Upper lobe of right lung (tissue), 1 donor: Measurements from ENCODE around the gene CMTR1. TPM values are rescaled to one million over a fixed set of nuclear protein-coding genes. Genes with fewer than 3 reads are reported as not detected.

Source experiments
- ATAC-seq: fragments of 200-7000 bp; cut with Tn5 transposase; one replicate; pipeline ENCODE4 v1.9.1; 2020; ENCODE audit warnings: mild to moderate bottlenecking, moderate library complexity
- DNase-seq: peaks from one replicate; pipeline ENCODE4 v3.0.0-alpha.2; 2020
- H3K27ac ChIP-seq: fragments of 200-600 bp; one replicate; pipeline ENCODE4 v1.8.0; 2022
- H3K27me3 ChIP-seq: fragments of 200-600 bp; one replicate; pipeline ENCODE4 v1.8.0; 2022; ENCODE audit warnings: mild to moderate bottlenecking
- H3K36me3 ChIP-seq: fragments of 200-600 bp; one replicate; pipeline ENCODE4 v1.8.0; 2022
- H3K4me1 ChIP-seq: fragments of 200-600 bp; one replicate; pipeline ENCODE4 v1.8.0; 2022
- H3K4me3 ChIP-seq: fragments of 200-600 bp; one replicate; pipeline ENCODE4 v1.8.0; 2022; ENCODE audit warnings: mild to moderate bottlenecking
- H3K9me3 ChIP-seq: fragments of 200-600 bp; one replicate; pipeline ENCODE4 v1.8.0; 2022
- intact Hi-C: fragments of 100-400 bp; cut with DNase I; formaldehyde crosslinking; loops from one replicate; pipeline ENCODE4 v1.11.0; 2022
- total RNA-seq: library from RNA; stranded (reverse); fragmentation: NEBNext Ultra II Directional; extraction: Animal tissue kit (Norgen Biotek cat#: 25700); gene quantifications from one replicate; pipeline ENCODE4 v1.2.1, GENCODE V29; 2021
- TF ChIP-seq, protein P1 (sequence below): fragments of 200-600 bp; IDR thresholded peaks from one replicate; pipeline ENCODE4 v1.8.0; 2022; ENCODE audit warnings: antibody characterized with exemption
- donor health status: DM: no; HTN: yes; CAD: no; lungs with severe emphysema.

Gene CMTR1
- total RNA-seq, 1 donor from 2014 or later, result 42.2 TPM

DNA sequence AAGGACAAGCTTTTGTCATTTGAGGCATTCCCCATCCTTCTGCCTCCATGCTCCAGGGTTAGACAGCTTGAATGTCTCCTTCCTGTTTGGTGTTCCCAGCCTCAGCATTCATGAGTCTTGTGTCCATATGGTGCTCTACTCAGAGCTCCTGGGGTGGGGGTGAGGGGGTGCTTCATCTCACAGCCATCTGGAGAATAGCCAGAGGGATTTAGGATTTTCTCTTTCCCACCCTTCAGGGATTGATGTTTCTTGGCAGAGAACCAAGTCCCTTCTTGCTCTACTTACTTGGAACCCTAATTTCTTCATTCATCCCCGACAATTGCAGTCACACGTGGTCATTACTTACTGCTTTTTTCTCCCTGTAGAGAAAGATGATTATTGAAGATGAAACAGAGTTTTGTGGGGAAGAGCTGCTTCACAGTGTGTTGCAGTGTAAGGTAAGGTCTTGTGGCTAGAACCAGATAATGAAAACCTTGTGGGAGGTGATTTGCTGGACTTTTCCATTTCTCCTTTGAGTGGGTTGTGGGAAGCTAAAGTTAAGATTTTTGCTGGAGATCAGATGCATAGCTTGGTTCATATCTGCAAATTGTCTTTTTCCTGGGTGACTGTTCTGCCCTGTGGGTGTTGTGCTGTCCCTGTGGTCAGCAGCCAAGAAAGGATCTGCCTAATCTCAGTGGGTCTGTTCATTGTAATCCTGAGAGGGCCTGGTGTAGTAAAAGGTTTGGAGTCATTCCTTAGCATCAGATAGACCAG is 18.6 kb downstream of the CMTR1 start:
- Histone ChIP-seq H3K4me3 (no peak overlapping the region), H3K27ac (no peak overlapping the region), H3K27me3 (no peaks in the 10 kb centered on the region), H3K9me3 (no peaks in the 10 kb centered on the region), H3K4me1 (no peaks in the 10 kb centered on the region), H3K36me3 (peaks cover 92% of the 10 kb centered on the region)
- intact Hi-C loops, result no loop called here
- DNase-seq, result no peak
- TF ChIP-seq, protein P1, sequence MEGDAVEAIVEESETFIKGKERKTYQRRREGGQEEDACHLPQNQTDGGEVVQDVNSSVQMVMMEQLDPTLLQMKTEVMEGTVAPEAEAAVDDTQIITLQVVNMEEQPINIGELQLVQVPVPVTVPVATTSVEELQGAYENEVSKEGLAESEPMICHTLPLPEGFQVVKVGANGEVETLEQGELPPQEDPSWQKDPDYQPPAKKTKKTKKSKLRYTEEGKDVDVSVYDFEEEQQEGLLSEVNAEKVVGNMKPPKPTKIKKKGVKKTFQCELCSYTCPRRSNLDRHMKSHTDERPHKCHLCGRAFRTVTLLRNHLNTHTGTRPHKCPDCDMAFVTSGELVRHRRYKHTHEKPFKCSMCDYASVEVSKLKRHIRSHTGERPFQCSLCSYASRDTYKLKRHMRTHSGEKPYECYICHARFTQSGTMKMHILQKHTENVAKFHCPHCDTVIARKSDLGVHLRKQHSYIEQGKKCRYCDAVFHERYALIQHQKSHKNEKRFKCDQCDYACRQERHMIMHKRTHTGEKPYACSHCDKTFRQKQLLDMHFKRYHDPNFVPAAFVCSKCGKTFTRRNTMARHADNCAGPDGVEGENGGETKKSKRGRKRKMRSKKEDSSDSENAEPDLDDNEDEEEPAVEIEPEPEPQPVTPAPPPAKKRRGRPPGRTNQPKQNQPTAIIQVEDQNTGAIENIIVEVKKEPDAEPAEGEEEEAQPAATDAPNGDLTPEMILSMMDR, result no peak
- no peak for ATAC-seq

DNA sequence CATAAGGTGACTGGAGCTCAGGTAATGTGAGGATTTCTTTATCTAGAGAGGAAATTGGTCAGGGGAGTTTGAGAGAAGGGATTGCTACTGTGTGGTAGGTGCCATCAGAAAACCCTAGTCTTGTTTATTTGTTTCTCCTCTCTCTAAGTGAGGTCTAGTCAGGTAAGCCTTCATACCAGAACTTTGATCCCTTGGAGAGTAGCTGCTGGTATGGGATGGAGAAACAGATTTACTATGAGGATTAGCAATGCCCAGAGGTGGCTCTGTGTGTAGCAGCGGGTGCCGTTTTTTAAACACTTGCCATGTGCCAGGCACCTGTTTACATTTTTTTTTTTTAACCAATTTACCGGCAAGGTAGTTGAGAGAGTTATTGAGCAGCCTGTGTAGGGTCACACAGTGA is 19.5 kb downstream of the CMTR1 start:
- H3K4me3 ChIP-seq, result no peak overlapping the region
- no peak for ATAC-seq
- no peak overlapping the region for H3K27ac ChIP-seq
- H3K4me1 ChIP-seq, result no peaks in the 10 kb centered on the region
- peaks cover 83% of the 10 kb centered on the region for H3K36me3 ChIP-seq
- intact Hi-C loops, result no loop called here
- DNase-seq, result no peak
- no peaks in the 10 kb centered on the region for H3K27me3 ChIP-seq
- H3K9me3 ChIP-seq, result no peaks in the 10 kb centered on the region
- TF ChIP-seq, protein P1, result no peak

DNA sequence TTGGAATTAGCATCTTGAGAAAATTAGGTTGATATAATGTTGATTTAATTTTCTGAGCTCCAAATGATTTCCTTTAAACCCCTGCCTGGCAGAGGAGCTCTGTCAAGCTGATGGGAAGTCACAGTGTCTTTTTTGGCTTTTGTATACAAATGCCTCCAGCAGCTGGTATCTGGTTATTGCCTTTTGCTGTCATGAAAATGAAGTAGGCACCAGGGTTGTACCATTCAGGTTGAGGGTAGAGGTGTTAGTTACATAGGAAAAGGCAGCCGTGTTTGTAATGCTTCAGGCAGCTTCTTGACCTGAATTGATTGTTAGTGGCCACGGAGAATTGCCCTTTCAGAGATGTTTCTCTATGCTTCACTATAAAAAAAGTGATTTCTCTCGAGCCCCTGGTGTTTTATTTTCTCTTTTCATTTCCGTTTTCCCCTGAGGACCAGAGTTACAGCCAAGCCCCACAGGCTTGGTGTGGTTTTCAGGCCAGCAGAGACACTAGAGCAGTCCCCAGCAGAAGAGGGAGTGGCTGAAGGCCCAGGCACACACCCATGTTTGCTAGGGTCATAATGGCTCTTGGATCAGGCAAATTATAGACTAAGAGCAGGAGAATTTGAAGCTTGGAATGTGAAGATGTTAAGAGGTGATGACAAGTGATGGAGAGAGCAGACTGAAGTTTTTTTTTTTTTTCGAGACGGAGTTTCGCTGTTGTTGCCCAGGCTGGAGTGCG is 21.6 kb downstream of the CMTR1 start:
- no peaks in the 10 kb centered on the region for H3K4me1 ChIP-seq
- no peak overlapping the region for H3K4me3 ChIP-seq
- TF ChIP-seq, protein P1, result no peak
- intact Hi-C loops, result no loop called here
- H3K27ac ChIP-seq, result peak overlapping the region; percentile 27
- peaks cover 86% of the 10 kb centered on the region for H3K36me3 ChIP-seq
- H3K27me3 ChIP-seq, result no peaks in the 10 kb centered on the region
- H3K9me3 ChIP-seq, result no peaks in the 10 kb centered on the region
- ATAC-seq (peak; percentile 90), DNase-seq (no peak)

DNA sequence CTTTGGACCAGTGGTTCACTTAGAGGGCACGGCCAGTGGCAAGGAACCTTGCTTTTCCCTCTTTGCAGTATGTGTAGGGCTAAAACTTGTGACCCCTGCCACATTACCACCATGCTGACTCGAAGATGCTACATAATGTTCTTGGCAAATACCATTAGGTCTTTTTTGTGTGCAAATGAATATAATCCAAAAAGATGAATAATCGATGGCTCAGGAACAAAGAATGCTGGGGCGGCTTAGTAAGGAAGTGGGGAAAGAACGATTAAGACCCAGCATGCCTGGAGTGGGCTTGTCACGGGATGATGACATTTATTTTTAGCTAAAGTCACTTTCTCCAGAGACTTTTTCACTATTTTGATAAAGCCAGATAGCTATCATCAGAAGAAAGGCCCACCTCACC is 23.1 kb downstream of the CMTR1 start:
- no peaks in the 10 kb centered on the region for H3K9me3 ChIP-seq
- TF ChIP-seq, protein P1, result no peak

DNA sequence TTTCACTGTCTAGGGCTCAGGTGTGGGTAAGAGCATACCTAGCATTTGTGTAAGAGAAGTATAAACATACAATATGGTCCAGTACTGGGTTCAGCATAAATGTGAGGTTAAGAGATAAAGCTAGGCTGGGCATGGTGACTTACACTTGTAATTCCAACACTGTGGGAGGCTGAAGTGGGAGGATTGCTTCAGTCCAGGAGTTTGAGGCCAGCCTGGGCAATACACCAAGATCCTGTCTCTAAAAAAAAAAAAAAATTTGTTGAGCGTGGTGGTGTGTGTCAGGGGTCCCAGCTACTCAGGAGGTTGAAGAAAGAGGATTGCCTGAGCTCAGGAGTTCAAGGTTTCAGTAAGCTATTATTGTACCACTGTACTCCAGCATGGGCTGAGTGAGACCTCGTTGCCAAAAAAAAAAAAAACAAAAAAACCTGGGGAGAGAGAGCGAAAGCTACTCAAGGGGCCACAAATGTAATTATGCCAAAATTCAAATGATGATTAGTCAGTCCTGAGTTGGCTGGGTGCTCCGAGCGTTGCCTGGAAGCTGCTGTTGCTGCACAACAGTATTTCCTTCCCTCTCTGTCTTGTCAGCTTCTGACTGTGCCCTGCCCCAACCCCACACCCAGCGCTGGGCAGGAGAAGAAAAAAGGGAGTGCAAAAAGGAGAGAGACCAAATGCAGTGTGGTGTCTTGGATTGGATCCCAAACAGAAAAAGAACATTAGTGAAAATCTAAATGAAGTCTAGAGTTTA is 24.0 kb downstream of the CMTR1 start:
- TF ChIP-seq, protein P1, result no peak
- Histone ChIP-seq H3K4me1 (no peaks in the 10 kb centered on the region), H3K36me3 (peaks cover 86% of the 10 kb centered on the region), H3K27me3 (no peaks in the 10 kb centered on the region), H3K4me3 (no peak overlapping the region), H3K9me3 (no peaks in the 10 kb centered on the region), H3K27ac (no peak overlapping the region)
- DNase-seq (no peak), ATAC-seq (no peak)
- intact Hi-C loops, result no loop called here

More for the DNA sequence above, 23.1 kb downstream of the CMTR1 start:
- H3K4me1 ChIP-seq, result no peaks in the 10 kb centered on the region
- H3K27me3 ChIP-seq, result no peaks in the 10 kb centered on the region
- ATAC-seq, result no peak
- no peak overlapping the region for H3K27ac ChIP-seq
- H3K4me3 ChIP-seq, result no peak overlapping the region
- DNase-seq, result no peak
- H3K36me3 ChIP-seq, result peaks cover 86% of the 10 kb centered on the region
- intact Hi-C loops, result no loop called here
